Prostate gland (tissue), 2 donors: Measurements from ENCODE around the gene LIMCH1.

ENCODE experiments used
- CTCF ChIP-seq, 4 experiments: fragments of 200-600 bp in 2 of 4; fragments of 450-650 bp in 2 of 4; sonication (generic) in 2 of 4; IDR thresholded peaks; 1 replicate in 3 of 4; 2 replicates in 1 of 4; pipeline ENCODE4 v1.5.1; 2016 to 2019; ENCODE audit warnings: antibody characterized with exemption in 4 of 4, mild to moderate bottlenecking in 2 of 4, moderate library complexity in 2 of 4
- POLR2A ChIP-seq: fragments of 450-650 bp; IDR thresholded peaks from one replicate; pipeline ENCODE4 v1.6.1; 2016; ENCODE audit warnings: antibody characterized with exemption, mild to moderate bottlenecking
- POLR2AphosphoS5 ChIP-seq: sonication (generic); formaldehyde crosslinking; IDR thresholded peaks from one replicate; pipeline ENCODE4 v1.6.1; 2017; ENCODE audit warnings: antibody characterized with exemption

- TF ChIP-seq CTCF (IDR thresholded peaks at IDR 0.05) (no peak), POLR2AphosphoS5 (no peak), POLR2A (no peak)
Measured at GRCh38 chr4:41622787-41623186, 84.8 kb downstream of the LIMCH1 start.
